OCI-LY1 (cell line): ENCODE results near the gene ARHGAP35.

Experiments
- H2AFZ ChIP-seq: fragments of 200-600 bp; sonication (generic), shearing (Covaris generic); 2 replicates; pipeline ENCODE4 v1.6.0; 2014; ENCODE audit warnings: antibody characterized with exemption, mild to moderate bottlenecking, low read length
- H3F3A ChIP-seq: fragments of 200-600 bp; sonication (generic), shearing (Covaris generic); 2 replicates; pipeline ENCODE4 v1.6.0; 2014; ENCODE audit warnings: mild to moderate bottlenecking, antibody characterized with exemption, low read length, moderate library complexity; ENCODE audit not compliant: insufficient read depth
- H3K27ac ChIP-seq: fragments of 200-600 bp; sonication (generic); 2 replicates; pipeline ENCODE4 v1.5.1; 2014; ENCODE audit warnings: low read length, mixed run types, mild to moderate bottlenecking, low read depth; ENCODE audit not compliant: poor library complexity, severe bottlenecking
- H3K27me3 ChIP-seq: fragments of 200-600 bp; sonication (generic); 2 replicates; pipeline ENCODE4 v1.6.0; 2014; ENCODE audit warnings: antibody characterized with exemption, mild to moderate bottlenecking, low read length, moderate library complexity; ENCODE audit not compliant: insufficient read depth
- H3K36me3 ChIP-seq: fragments of 200-600 bp; sonication (generic); 2 replicates; pipeline ENCODE4 v1.6.1; 2014; ENCODE audit warnings: mild to moderate bottlenecking, antibody characterized with exemption, low read length, moderate library complexity, mixed read lengths; ENCODE audit not compliant: insufficient read depth
- H3K4me1 ChIP-seq: fragments of 200-600 bp; sonication (generic); 2 replicates; pipeline ENCODE4 v1.5.1; 2014; ENCODE audit warnings: mild to moderate bottlenecking, low read length, moderate library complexity; ENCODE audit not compliant: insufficient read depth, severe bottlenecking
- H3K4me2 ChIP-seq: fragments of 200-600 bp; sonication (generic), shearing (Covaris generic); 2 replicates; pipeline ENCODE4 v1.6.1; 2014; ENCODE audit warnings: low read length
- H3K4me3 ChIP-seq: fragments of 200-600 bp; sonication (generic); 2 replicates; pipeline ENCODE4 v1.5.1; 2014; ENCODE audit warnings: low read length, low read depth, mild to moderate bottlenecking, mixed read lengths; ENCODE audit not compliant: poor library complexity, severe bottlenecking
- H3K79me2 ChIP-seq: fragments of 200-600 bp; shearing (Covaris generic); 2 replicates; pipeline ENCODE4 v1.6.1; 2016; ENCODE audit warnings: mixed run types, low read length, mixed read lengths; ENCODE audit not compliant: insufficient read depth
- H3K9ac ChIP-seq: fragments of 200-600 bp; sonication (generic), shearing (Covaris generic); 2 replicates; pipeline ENCODE4 v1.6.1; 2014; ENCODE audit warnings: mild to moderate bottlenecking, low read length, mixed read lengths
- H3K9me2 ChIP-seq: fragments of 200-600 bp; sonication (generic), shearing (Covaris generic); 2 replicates; pipeline ENCODE4 v1.6.1; 2014; ENCODE audit warnings: low read depth, mild to moderate bottlenecking, low read length, mixed read lengths
- H3K9me3 ChIP-seq: fragments of 200-600 bp; shearing (Covaris generic); 2 replicates; pipeline ENCODE4 v1.6.1; 2014; ENCODE audit warnings: low read length, mixed read lengths
- H4K20me1 ChIP-seq: fragments of 200-600 bp; sonication (generic), shearing (Covaris generic); 2 replicates; pipeline ENCODE4 v1.6.0; 2016; ENCODE audit warnings: mild to moderate bottlenecking, low read length; ENCODE audit not compliant: insufficient read depth
- CTCF ChIP-seq: fragments of 200-600 bp; sonication (generic), shearing (Covaris generic); IDR thresholded peaks from 2 replicates; pipeline ENCODE4 v1.5.1; 2017; ENCODE audit warnings: mild to moderate bottlenecking, antibody characterized with exemption, low read length, moderate library complexity, mixed read lengths
- EZH2 ChIP-seq: fragments of 200-600 bp; sonication (generic), shearing (Covaris generic); IDR thresholded peaks from 2 replicates; pipeline ENCODE4 v1.8.0; 2017; ENCODE audit warnings: borderline replicate concordance, mixed run types, mild to moderate bottlenecking, antibody characterized with exemption, low read length, moderate library complexity, mixed read lengths

Gene ARHGAP35

GRCh38 chr19:46896076-46896794 lies 35.4 kb downstream of the ARHGAP35 start:
- Histone ChIP-seq H3K4me1 (peaks cover 74% of the 10 kb centered on the region), H3K36me3 (no peaks in the 10 kb centered on the region), H3F3A (peaks cover 11% of the 10 kb centered on the region; the same call in 1 of the 2 replicates), H2AFZ (no peak overlapping the region), H3K4me2 (peak overlapping the region; percentile 48), H3K9me3 (no peaks in the 10 kb centered on the region), H3K27ac (peak overlapping the region; percentile 98), H3K9ac (peak overlapping the region; percentile 18), H3K79me2 (peaks cover 75% of the 10 kb centered on the region), H3K27me3 (no peaks in the 10 kb centered on the region), H3K9me2 (no peaks in the 10 kb centered on the region), H4K20me1 (no peaks in the 10 kb centered on the region), H3K4me3 (peak overlapping the region; percentile 40)
- TF ChIP-seq CTCF (no peak), EZH2 (no peak)

GRCh38 chr19:46898731-46899130 lies 37.9 kb downstream of the ARHGAP35 start:
- H3K27ac ChIP-seq = no peak overlapping the region
- no peaks in the 10 kb centered on the region for H3K27me3 ChIP-seq
- H3K4me1 ChIP-seq = peaks cover 76% of the 10 kb centered on the region
- H3K36me3 ChIP-seq = no peaks in the 10 kb centered on the region
- no peaks in the 10 kb centered on the region for H3K9me3 ChIP-seq
- H3F3A ChIP-seq = peaks cover 6% of the 10 kb centered on the region; the same call in 1 of the 2 replicates
- no peak overlapping the region for H3K4me2 ChIP-seq
- H2AFZ ChIP-seq = no peak overlapping the region
- no peaks in the 10 kb centered on the region for H3K9me2 ChIP-seq
- TF ChIP-seq CTCF = no peak
- no peaks in the 10 kb centered on the region for H4K20me1 ChIP-seq
- H3K4me3 ChIP-seq = no peak overlapping the region
- peaks cover 79% of the 10 kb centered on the region for H3K79me2 ChIP-seq
- no peak overlapping the region for H3K9ac ChIP-seq

GRCh38 chr19:46900341-46900740 lies 39.5 kb downstream of the ARHGAP35 start:
- Histone ChIP-seq H3K27ac (no peak overlapping the region), H3K36me3 (peaks cover 4% of the 10 kb centered on the region; the same call in 1 of the 2 replicates), H3K9ac (no peak overlapping the region), H4K20me1 (no peaks in the 10 kb centered on the region), H3K9me2 (no peaks in the 10 kb centered on the region), H3K9me3 (no peaks in the 10 kb centered on the region), H3K79me2 (peaks cover 81% of the 10 kb centered on the region), H2AFZ (no peak overlapping the region), H3F3A (peaks cover 6% of the 10 kb centered on the region; the same call in 1 of the 2 replicates), H3K27me3 (no peaks in the 10 kb centered on the region), H3K4me1 (peaks cover 81% of the 10 kb centered on the region), H3K4me2 (no peak overlapping the region), H3K4me3 (no peak overlapping the region)
- TF ChIP-seq EZH2 (no peak), CTCF (no peak)
